GM18498 (cell line): ENCODE data around the gene ELFN1.

Source experiments
- ATAC-seq: cut with Tn5 transposase; IDR thresholded peaks from one replicate; pipeline ENCODE4 v1.9.1; 2021; ENCODE audit warnings: mild to moderate bottlenecking, moderate library complexity; ENCODE audit not compliant: unreplicated experiment

Gene ELFN1

DNA sequence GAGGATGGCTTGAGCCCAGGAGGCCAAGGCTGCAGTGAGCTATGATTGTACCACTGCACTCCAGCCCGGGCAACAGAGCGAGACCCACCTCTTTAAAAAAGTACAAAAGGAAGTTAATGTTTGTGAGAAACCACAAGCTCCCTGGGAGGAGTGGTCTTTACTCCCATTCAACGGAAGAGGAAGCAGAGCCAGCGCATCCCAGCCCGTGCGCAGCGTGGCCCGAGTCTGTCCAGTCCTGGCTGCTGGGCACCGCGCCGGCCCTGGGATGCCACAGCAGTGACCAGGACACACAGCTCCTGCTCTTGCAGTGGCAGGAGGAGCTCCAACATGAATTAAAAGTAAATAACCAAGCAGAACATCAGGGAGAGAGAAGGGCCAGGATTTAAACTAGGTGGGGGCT, 68.4 kb downstream of the ELFN1 start:
- ATAC-seq, result no peak

DNA sequence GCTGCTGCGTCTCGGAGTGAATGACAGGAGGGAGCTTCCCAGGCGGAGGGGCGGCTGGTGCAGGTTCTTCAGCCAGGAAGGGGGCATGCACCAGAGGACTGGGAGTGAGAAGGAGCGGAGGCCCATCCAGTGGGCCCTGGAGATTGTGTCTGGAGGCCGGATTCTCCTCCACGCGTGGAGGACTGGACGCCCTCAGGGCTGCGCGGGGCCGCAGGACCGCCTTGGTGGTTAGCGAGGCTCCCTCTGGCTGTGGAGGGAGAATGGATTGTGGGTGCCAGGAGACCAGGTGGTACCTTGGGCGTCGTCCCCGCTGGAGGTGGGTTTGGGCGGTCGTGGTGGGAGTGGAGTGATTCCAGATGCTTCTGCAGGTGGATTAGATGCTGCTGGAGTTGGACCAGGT, 68.9 kb downstream of the ELFN1 start:
- ATAC-seq, result no peak

DNA sequence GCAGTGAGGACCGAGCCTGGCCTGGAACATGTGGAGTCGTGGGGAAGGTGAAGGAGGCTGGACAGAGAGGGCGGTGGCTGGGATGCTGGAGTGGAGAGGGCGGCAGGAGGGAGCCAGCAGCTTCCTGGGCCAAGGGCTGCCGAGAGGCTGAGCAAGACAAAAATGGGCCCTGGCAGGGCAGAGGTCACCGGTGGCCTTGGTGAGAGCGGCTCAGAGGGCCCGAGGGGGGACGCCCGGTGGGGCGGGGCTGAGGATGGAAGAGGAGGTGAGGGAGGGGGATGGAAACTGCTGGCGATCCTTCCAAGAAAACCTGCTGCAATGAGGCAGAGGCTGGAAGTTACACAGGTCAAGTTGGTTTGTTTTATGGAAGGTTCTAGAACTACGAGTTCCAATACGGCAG, 69.5 kb downstream of the ELFN1 start:
- ATAC-seq, result no peak

DNA sequence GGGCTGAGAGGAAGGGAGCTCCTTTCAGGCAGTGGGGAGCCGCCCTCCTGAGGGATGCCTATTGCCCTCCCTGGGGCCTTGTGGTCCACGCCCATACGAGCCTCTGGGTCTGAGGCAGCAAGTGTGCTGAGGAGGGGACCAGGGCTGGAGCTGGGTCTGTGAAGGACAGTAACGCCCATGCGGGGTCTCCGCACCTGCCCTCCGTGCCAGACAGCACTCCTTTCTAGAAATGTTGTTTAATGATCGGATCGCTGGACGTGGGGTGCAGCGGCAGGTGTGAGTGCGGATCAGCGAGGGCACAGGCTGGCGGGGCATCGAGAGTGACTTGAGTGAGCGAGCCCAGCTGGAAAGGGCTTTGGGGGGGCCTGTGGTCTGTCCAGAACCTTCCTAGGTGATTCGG, 70.1 kb downstream of the ELFN1 start:
- ATAC-seq, result no peak

DNA sequence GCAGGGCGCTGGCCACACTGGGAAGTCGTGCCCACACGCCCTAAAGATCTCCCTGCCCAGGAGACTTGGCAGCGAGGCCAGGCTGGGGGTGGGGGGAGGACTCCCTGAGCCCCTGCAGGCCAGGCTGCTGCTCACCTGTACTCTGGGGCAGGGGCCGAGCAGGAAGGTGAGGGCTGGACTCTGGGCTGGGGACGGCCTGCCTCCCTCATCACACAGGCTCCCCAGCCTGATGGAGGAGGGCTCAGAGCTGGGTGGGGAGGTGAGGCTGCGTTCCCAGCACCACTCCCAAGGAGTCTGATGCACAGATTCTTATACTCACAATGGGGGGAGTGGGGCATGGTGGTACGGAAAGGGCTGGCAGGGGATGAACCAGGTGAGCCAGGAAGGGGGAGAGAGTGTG, 71.2 kb downstream of the ELFN1 start:
- ATAC-seq, result no peak

DNA sequence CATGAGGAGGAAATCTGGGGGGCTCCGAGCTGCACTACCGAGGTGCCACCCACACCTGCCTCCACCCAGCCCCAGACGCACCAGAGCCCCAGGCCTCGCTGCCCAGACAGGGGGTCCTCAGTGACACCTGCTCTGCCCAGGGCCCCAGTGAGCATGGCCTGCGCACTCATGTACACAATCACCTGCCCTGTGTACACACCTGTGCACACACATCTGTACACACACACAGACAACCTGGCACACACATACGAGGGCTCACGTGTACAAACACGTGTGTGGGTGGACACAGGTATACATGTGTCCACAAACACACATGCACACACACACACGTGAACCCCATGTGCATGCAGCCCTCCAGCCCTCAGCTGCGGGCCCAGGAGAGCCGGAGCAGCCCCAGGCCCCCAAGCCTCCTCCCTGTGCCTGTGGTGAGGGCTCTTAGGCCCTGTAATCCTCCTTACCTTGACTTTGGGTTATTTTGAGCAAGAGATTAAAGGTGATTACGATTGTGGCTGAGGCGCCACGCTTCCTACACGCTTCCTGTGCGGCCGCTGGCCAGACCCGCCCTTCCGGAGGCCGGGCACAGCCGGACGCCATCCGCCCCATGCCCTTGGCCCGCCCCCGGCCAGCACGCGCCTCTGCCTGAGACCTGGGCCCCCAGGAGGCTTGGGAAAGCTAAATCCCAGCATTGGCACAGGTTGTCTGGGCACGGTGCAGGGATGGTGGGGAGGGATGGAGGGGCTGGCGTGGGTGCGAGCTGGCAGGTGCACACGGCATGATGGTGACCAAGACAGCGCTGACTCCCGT, 71.9 kb downstream of the ELFN1 start:
- no peak for ATAC-seq

DNA sequence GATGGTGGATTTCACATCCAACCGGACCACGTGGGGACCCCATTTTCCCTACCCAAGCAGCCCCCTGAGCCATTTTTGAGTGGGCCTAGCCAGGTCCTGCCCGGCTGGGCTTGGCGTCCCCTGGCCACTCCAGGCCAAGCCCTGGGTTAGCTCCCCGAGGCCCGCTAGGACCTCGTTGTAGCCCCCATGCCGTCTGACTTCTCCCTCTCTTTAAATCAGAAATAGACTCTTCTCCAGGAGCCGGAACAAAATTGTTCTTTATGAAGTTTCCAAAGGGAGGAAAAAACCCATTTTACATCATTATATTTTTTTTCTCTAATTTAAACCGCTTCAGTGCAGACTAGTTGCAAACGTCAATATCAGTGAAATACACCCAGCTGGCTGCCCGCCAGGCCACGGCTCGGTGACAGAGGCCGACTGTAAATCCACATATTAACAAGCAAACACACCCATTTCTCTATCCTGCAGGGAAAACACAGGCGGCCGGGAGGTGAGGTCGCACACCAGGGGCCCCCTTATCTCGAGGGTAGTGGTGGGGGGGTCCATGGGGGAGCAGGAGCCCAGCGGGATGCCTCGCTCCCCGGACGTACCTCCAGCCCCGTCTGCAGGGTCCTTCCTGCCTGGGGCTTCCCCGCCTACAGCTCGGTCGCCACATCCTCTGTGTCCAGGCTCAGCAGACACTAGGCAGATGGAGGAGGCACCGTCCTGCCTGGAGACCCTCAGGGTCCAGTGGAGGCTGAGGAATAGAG, 72.7 kb downstream of the ELFN1 start:
- ATAC-seq, result no peak

DNA sequence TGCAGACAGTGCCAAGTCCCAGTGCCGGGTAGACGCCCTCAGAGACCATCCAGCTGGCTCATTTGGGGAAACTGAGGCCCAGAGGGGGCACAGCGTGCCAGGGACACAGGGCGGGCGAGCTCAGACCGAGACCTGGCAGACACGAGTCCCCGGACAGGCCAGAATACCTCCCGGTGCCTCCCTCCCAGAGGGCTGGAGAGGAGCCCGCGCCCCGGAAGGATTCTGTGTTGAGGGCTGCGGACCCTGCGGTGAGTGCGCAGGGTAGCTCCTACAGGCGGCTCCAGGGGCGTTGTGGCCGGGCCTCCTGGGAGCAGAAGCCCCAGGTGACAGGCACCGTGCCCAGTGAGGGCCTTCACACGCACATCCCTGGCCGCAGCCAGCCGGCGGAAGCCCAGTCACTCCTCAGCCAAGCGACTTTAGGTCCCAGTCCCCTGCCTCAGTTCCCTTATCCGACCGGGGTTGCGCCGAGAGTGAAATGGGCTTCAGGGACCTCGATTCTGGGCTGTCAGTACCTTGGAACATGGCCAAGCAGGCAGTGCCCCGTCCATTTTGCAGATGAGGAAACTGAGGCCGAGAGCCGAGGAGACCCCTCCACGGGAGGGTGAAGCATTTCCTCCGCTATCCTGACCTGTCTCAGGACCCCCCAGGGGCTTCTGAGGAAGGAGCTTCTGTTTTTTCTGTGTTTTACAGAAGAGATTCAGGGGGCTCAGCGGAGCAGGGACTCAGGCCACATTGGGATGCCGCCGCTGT, 73.6 kb downstream of the ELFN1 start:
- ATAC-seq, result no peak

DNA sequence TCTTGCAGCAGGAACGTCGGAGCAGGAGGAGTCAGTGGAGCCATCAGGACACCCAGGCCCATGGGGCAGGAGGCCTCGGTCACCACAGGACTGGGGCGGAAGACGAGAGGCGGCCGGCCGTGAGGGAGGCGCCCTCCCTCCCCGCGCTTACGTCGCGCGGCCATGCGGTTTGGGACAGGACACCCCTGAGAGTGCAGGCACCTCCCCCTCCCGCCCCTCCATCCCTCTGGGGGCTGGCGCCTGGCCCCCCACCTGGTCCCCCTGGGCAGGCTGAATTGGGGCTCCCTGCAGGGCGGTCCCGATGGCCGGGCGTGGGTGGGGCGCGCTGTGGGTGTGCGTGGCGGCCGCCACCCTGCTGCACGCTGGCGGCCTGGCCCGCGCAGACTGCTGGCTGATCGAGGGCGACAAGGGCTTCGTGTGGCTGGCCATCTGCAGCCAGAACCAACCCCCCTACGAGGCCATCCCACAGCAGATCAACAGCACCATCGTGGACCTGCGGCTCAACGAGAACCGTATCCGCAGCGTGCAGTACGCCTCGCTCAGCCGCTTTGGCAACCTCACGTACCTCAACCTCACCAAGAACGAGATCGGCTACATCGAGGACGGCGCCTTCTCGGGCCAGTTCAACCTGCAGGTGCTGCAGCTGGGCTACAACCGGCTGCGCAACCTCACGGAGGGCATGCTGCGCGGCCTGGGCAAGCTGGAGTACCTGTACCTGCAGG, 74.4 kb downstream of the ELFN1 start:
- ATAC-seq, result no peak

DNA sequence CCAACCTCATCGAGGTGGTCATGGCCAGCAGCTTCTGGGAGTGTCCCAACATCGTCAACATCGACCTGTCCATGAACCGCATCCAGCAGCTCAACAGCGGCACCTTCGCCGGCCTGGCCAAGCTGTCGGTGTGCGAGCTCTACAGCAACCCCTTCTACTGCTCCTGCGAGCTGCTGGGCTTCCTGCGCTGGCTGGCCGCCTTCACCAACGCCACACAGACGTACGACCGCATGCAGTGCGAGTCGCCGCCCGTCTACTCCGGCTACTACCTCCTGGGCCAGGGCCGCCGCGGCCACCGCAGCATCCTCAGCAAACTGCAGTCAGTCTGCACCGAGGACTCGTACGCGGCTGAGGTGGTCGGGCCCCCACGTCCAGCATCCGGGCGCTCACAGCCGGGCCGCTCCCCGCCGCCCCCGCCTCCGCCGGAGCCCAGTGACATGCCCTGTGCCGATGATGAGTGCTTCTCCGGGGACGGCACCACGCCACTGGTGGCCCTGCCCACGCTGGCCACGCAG, 75.0 kb downstream of the ELFN1 start:
- ATAC-seq, result no peak

DNA sequence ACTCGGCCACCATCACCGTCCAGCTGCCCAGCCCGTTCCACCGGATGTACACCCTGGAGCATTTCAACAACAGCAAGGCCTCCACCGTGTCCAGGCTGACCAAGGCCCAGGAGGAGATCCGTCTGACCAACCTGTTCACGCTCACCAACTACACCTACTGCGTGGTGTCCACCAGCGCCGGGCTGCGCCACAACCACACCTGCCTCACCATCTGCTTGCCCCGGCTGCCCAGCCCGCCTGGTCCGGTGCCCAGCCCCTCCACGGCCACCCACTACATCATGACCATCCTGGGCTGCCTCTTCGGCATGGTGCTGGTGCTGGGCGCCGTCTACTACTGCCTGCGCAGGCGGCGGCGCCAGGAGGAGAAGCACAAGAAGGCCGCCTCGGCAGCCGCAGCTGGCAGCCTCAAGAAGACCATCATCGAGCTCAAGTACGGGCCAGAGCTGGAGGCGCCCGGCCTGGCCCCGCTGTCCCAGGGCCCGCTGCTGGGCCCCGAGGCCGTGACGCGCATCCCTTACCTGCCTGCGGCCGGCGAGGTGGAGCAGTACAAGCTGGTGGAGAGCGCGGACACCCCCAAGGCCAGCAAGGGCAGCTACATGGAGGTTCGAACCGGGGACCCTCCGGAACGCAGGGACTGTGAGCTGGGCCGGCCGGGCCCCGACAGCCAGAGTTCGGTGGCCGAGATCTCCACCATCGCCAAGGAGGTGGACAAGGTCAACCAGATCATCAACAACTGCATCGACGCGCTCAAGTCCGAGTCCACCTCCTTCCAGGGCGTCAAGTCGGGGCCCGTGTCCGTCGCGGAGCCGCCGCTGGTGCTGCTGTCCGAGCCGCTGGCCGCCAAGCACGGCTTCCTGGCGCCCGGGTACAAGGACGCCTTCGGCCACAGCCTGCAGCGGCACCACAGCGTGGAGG, 75.8 kb downstream of the ELFN1 start:
- ATAC-seq, result no peak

DNA sequence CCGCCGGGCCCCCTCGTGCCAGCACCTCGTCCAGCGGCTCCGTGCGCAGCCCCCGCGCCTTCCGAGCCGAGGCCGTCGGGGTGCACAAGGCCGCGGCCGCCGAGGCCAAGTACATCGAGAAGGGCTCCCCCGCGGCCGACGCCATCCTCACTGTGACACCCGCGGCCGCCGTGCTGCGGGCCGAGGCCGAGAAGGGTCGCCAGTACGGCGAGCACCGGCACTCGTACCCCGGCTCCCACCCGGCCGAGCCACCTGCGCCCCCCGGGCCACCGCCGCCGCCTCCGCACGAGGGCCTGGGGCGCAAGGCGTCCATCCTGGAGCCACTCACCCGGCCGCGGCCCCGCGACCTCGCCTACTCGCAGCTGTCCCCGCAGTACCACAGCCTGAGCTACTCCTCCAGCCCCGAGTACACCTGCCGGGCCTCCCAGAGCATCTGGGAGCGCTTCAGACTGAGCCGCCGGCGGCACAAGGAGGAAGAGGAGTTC, 76.5 kb downstream of the ELFN1 start:
- no peak for ATAC-seq

DNA sequence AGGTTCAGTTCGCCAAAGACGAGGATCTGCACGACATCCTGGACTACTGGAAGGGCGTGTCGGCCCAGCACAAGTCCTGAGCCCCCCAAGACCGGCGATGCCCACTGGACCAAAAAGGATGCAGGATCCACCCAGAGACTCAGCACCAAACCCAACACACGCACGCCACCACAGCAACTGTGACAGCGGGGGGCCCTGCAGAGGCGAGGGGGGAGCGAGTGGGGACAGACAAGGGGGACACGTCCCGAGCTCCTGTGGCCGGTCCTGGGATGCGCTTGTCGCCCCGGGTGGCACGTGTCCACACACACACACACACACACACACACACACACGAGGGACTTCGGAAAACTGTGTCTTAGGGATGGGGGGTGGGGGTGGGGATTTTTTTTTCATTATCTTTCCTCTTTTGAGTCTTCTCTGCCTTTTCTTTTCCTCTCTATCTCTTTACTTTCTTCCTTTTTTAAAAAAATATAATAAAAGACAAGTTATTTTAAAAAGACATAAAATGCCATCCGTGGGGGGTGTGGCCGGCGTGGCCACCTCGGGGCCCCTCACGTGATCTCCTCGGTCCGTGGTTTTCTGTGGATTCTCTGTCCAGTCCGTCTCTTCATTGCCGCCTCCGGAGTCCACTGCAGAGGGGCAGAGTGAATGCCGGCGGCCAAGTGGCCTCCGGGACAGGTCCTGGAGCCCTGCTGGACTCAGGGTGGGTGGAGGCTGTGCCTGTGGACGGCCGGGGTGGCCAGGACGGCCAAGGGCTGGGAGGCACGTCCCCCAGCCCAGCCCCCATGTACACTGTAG, 77.1 kb downstream of the ELFN1 start:
- no peak for ATAC-seq

DNA sequence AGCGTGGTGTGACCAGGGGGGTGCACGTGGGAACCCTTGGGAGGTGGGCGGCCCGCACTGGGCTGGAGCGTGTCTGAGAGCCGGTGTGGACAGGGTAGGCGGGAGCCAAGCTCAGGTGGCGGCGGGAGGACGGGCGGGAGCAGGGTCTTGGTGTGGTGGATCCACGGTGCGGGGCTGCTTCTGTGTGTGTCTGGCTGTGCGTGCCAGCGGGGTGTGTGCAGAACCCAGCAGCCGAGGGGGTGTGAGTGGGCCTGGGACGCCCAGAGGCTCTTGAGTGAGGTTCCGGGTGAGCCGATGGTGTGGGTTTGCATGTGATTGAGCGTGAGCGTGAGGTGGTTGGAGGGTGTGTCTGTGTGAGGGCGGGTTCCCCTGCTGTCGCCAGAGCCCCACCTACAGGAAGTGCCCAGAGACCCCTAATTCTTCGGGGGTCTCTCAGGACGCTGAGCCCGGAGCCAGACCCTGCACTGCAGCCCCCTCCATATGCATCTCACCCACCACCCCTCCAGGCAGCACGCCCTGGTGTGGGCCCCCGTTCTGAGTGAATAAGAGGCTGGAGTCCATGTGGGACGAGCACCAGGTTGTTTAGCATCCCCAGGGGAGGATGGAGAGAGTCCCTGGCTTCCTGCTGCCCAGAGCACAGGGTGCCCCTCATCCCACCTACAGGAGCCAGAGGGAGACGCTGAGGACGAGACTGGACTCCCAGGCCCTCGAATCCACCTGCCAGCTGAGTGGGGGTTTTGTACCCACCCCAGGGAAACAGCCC, 78.2 kb downstream of the ELFN1 start:
- no peak for ATAC-seq

DNA sequence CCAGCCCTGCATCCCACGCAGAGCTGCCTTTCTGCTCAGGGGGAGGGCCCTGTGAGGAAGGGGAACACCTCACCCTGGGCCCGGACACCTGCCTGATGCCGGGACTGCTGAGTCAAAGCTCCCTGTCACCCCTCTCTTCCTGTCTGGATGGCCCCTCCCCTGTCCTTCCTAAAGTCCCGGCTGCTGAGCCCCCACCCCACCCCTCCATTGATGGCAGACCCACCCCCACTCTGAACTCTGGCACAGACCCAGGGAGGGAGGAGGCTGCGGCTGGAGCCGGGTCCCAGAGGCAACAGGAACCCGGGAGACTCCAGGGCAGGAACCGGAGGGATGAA, 78.7 kb downstream of the ELFN1 start:
- no peak for ATAC-seq

DNA sequence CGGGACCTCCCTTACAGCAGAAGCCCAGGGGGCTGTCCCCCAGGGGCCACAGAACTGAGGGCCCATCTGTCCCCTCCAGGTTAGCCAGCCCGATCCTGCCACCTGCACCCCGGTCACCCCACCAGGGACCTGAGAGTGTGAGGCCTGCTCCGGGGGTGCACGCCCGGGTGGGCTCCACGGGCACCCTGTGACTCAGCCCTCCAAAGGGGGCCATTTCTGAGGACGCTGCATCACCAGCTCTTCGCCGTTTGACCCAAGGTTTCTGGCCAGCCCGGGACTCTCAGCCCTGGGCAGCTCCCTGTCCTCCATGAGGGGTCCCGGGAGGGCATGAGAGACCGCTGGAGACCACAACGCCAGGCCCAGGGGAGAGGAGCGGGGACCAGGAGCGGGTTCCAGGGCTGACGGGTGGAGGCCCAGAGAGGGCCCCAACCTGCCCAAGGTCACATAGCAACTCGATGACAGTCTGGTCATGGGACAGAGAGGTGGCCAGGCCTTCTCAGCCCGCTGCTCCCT, 79.3 kb downstream of the ELFN1 start:
- no peak for ATAC-seq

DNA sequence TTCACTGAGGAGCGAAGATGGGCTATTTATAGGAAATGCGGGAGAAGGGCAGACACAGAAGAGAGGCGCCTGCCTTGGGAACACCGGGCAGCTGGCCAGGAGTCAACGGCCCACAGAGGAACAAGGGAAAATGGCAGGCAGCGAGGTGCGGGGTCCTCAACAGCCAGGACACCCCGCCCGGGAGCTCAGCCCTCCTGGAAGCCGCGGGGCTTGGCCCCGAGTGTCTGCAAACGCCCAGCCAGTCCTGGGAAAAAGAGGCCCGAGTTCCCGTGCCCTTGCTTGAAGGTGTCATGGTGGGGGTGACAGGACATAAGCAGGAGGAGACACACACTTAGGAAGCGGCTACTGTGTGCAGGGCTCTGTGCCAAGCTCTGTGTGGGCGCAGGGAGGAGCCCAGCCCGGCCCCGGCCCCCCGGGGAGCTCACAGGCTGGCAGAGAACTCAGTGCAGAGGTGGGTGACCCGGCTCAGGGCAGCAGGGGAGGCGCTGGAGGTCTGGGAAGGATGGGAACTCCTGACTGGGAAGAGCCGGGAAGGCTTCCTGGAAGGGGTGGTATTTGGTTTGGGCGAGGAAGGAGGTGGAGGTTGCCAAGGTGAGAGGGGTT, 79.9 kb downstream of the ELFN1 start:
- no peak for ATAC-seq
